GM21737 (cell line): ENCODE measurements around the gene MRFAP1.
"Not testable (repeated sequence)": the region's sequence is repeated elsewhere in the genome, so short reads cannot be mapped to it uniquely, and the experiment has no call there.

ENCODE experiments used
- ATAC-seq: cut with Tn5 transposase; IDR thresholded peaks from one replicate; pipeline ENCODE4 v1.9.1; 2021; ENCODE audit warnings: mild to moderate bottlenecking, moderate library complexity; ENCODE audit not compliant: unreplicated experiment

Gene MRFAP1

DNA sequence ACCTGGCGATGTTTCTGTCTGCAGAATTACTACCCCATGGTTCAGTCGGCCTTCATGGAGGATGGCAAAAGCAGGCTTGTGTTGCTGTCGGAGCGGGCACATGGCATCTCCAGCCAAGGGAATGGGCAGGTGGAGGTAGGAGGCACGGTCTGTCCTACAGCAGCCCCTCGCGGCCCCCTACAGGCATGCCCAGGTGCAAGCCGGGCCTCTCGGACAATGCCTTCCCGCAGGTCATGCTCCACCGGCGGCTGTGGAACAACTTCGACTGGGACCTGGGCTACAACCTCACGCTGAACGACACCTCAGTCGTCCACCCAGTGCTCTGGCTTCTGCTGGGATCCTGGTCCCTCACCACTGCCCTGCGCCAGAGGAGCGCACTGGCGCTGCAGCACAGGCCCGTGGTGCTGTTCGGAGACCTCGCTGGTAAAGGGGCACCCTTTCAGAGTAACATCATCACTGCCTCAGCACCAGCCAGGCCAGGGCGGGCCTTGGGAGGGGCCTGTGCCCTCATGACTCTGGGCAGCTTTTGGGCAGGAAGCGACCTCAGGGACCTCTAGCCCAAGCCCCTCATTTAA, 29.5 kb upstream of the MRFAP1 start:
- no peak for ATAC-seq

DNA sequence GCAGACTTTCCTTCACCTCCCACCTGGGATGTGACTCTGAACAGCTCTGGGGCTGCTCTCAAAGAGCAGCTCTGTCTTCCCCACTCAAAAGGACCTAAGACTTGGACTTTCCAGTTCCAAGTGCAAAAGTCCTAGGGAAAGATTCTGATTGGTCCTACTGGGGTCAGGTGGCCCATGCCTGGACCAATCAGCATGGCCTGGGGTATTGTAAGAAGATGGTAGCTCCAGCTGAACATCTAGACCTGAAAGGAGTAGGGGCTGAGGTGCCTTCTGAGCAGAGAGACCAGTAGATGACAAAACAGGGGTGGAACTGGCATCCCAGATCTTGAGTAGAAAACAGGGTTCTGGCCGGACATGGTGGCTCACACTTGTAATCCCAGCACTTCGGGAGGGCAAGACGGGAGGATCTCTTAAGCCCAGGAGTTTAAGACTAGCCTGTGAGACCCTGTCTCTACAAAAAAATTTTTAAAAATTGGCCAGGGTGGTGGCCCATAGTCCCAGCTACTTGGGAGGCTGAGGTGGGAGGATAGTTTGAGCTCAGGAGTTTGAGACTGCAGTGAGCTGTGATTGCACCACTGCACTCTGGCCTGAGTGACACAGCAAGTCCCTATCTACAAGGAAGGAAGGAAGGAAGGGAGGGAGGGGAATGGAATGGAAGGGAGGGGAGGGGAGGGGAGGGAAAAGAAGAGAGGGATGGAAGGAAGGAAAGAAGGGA, 27.4 kb upstream of the MRFAP1 start:
- ATAC-seq, result no peak

DNA sequence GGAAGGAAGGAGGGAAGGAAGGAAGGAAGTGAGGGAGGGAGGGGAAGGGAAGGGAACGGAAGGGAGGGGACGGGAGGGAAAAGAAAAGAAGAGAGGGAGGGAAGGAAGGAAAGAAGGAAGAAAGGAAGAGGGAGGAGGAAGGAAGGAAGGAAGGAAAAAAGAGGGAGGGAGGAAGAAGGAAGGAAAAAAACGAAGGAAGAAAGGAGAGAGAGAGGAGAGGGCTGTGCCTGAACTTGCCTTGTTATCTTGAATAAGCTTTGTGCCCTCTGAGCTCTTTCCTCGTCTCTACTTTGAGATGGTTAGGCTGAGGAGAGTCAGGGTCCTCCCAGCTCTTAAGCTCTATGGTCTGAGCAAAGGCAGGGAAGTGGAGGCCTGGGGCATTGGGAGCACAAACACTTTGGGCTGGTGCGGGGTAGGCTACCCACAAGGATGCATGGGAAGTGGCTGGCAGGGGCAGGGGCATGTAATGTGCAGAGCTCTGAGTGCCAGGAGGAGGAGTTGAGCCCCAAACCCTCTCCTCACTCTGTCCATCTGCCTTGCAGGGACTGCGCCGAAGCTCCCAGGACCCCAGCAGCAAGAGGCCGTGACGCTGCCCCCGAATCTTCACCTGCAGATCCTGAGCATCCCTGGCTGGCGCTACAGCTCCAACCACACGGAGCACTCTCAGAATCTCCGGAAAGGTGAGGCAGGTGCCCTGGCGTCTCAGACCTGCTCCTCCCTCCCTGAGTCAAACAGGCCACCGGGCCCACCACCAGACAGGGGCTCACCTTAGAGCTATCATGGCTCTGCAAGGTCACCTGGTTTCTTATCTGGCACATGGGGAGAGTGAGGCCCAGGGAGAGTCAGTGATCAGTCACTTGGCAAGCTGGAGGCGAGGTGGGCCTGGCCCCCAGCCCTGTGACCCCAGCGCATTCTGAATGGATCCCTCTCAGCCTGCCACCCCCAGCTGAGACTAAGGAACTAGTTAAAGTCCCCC, 26.5 kb upstream of the MRFAP1 start:
- no peak for ATAC-seq

DNA sequence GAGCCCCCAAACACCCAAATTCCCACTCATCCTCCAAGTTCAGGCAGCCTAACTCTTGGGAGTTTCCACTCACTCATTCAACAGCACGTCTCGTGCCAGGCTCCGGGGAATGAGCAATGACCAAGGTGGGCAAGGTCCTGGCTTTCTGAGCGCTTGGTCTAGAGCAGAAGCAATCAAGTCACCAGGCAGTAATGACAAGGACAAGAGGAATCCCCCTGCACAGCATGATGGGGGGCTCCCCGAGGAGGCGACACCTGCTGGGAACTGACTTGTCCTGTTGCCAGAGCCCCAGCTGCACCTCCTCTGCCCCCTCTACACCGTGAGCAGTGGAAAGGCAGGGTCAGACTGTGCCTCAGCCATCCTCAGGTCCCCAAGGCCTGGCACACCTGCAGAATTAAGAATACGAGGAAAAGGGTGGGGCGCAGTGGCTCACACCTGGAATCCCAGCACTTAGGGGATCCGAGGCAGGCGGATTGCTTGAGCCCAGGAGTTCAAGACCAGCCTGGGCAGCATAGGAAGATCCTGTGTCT, 25.7 kb upstream of the MRFAP1 start:
- no peak for ATAC-seq

DNA sequence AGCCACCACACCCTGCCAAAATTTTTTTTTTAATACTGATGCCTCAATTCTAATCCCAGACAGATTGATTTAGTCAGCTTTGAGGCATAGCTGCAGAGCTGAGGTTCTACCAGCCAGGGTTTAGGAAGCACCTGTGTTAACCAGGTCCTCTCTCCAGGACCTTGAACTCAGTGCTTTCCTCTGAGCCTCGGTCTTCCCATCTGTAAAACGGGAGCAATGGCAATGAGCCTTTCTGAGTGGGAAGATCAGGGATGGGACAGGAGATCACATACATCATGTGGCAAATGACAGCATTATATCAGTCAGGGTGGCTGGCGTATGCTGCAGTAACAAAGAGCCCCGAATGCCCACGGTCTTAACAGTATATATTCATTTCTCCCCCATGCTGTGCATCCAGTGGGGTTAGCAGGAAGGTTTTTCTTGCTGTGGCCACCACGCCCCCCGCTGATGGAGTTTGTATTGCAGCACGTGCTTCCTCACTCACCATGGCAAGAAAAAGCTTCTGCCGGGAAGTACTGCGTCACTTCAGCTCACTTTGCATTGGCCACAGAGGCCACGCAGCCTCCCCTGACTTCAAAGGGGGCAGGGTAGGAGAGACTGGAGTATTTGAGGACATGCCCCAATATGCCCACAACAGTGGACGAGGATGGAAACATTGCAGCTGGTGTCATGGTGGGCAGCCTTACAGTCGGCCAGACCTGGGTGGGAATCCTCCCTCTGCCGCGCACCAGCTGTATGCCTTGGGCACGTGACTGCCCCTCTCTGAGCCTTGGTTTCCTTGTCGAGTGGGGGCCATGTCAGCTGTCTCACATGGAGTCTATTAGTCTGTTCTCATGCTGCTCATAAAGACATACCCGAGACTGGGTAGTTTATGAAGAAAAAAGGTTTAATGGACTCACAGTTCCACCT, 24.1 kb upstream of the MRFAP1 start:
- ATAC-seq, result no peak

DNA sequence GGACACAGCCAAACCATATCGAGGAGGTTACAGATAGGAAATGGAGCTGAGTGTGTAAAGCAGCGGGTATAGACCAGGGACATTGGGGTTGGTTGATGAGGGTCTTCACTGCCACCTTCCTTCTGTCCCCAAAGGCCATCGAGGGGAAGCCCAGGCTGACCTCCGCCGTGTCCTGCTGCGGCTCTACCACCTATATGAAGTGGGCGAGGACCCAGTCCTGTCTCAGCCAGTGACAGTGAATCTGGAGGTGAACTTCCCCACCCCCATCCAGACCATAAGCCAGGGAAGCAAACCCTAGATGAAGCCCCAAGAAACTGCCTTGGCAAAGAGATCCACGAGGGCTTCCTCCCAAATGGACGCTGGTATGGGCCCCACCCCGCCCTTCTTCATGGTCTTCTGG, 23.2 kb upstream of the MRFAP1 start:
- ATAC-seq, result no peak

DNA sequence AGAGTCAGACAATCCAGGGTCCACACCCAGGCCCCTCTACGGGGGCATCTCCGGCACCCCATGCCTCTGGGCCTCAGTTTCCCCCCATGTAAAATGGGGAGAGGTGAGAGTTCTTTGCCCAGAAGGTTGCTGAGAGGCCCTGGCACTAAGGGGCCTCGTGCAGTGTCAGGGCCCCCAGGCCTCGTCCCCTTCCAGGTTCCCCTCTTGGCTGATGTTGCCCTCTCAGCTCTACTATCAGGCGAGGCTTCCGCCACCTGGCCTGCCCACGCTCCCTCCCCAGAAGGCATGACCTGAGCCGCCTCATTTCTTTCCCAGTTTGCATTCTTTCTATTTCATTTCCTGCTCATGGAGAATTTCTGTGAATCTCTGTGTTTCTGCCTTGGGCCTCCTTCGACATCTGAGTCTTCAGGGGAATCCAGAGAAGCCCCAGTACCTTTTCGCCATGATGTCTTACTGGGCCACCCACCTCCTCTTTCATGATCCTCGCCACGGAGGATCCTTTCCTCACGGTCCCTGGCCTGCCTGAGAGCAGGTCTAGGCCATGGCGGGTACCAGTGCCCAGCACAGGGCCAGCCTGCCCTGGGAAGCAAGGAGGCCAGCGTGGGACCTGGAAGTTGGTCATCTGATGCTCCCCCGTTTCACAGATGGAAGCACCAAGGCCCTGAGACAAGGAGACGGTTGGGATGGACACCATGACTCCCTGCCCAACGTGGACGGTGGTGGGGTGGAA, 21.9 kb upstream of the MRFAP1 start:
- ATAC-seq, result no peak

DNA sequence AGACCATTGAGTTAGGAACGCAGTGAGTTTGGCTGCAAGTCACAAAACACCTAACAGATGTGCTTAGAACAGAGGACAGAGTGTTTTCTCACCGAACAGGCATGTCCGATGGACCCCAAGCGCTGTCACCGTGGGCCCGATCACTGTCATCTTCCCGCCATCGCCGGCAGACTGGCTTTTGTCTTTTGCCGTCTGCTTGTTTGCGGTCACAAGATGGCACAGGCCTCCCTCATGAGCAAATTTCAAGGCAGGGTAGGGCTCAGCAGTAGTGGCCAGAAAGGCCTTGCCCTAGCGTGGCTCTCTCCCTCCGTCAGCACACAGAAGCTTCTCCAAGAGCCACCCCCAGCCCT, 21.4 kb upstream of the MRFAP1 start:
- ATAC-seq, result no peak

DNA sequence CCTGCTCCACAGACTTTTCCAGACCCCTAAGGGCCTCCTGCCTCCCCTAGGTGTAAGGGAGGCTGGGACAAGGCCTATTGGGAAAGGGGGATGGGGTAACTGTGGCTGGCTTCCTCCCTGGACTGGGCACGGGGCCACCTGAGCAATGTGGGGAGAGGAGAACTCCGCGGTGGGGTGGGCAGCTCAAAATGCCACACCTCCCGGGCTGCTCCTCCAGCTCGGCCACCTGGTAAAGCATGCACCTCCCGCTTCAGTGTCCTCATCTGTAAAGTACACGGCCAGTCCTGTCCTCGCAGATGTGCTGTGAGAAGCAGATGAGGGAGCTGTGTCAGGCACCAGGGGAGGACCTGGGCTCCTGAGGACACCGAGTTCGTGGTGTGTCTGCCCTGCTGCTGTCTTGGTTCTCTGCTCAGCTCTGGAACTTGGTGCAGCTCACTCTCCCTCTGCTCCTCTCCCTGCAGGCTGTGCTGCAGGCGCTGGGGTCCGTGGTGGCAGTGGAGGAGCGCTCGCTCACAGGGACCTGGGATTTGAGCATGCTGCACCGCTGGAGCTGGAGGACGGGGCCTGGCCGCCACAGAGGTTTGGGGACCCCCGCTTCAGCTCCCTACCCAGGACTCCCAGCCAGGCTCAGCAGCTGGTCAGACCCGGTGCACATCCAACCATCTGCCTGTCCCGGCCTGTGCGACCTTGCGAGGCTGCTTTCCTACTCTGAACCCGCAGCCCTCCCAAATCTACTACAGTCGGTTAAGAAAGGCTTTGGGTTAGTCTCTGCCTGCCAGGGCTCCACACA, 20.8 kb upstream of the MRFAP1 start:
- ATAC-seq, result no peak

DNA sequence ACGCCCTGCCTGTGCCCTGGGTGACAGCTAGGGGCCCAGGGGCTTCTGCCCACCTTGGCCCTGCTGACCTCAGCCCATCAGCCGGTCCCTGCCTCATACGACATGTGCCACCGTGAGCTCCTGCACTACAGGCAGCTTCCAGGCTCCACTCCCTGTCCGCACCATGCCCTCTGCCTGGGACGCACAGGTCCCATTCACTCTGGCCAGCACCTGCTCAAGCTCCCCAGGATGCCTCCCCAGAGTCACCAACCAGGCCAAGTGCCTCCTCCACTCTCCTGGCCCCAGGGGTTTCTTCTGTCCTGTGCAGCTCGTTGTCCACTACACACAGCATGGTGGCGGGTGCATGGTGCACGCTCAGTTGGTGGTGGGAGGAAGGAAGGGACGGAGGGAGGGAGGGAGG, 20.2 kb upstream of the MRFAP1 start:
- no peak for ATAC-seq

DNA sequence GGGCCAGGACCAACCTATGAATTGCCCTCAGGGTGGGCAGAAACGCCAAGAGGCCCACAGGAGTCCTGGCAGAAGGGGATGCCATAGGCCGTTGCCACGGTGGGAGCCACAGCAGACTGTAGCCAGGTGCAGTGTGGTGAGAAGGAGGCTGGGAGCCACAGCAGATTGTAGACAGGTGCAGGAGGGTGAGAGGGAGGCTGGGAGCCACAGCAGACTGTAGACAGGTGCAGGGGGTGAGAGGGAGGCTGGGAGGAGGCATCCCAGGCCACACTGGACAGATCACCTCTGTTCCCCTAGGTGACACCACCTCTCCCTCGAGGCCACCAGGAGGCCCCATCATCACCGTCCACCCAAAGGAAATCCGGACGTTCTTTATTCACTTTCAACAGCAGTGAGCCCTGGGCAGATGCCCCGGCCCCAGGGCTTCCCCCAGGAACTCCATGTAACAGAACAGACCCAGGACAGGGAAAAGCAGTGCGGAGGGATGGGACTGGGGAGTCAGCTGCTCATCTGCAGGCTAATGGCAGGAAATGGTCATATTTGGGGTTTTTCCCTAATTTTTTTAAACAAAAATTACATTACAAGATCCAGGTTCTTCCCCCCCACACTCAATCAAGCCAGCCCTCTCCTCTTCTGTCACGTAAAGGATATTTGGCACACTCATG, 19.5 kb upstream of the MRFAP1 start:
- ATAC-seq, result no peak

DNA sequence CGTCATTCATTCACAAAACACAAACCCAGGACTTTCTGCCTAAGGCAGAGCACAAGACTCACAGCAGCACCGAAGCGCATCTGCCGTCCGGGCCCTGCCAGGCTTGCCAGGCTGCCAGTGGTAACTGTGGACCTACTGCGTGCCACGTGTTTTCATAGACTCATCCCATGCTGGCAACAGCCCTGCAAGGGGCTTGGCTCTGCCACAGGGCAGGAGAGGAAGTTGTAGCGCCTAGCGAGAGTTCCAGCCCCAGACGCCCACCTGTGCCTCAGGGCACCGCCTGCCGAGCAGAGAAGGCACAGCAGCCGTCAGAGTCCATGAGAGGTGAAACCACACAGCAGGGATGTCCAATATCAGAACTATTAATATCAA, 18.9 kb upstream of the MRFAP1 start:
- ATAC-seq, result no peak

DNA sequence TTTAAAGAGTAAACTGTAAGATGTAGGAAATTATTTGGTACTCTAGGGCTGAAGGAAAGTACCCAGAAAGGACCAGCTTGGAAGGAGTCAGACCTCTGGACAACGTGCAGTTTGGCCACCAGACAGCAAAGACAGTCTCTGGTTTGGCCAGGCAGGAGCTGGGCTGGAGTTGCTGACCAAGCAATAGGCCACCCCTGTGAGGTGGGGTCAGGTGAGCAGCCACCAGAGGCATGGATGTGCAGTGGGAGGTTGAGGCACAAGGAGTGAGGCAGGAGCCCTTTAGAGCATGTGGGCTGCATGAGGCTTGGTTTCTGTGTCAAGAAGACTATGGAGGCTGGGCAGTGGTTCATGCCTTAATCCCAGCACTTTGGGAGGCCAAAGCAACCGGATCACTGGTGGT, 17.7 kb upstream of the MRFAP1 start:
- no peak for ATAC-seq

DNA sequence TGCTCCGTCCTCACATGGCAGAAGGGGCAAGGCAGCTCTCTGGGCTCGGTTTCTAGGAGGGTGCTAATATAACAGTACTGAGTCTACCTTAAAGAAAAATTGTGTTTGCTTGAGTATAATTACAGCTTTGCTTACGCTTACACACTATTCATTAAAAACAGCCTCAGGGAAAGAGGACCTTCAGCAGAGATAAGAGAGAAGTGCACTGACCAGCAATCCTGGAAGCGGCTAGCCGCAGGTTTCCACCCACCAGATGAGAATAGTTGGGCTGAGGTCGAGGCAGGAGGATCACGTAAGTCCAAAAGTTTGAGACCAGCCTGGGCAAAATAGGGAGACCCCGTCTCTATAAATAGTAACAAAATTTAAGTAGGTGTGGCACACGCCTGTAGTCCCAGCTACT, 15.2 kb upstream of the MRFAP1 start:
- no peak for ATAC-seq

DNA sequence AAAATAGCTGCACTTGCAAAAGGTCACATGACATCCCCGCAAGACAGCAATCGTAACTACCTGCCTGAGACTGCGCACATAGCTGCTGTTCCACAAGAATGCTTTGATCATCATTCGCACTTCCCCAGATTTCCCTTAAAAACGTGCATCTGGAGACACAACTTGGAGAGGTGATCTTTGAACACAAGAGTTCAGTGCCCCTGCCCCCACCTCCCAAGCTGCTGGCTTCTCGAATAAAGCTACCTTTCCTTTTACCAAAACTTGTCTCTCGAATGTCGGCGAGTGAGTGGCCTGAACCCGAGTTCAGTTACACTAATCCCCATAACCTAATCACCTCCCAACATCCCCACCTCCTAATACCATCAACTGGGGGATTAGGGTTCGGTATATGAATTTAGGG, 14.4 kb upstream of the MRFAP1 start:
- no peak for ATAC-seq

DNA sequence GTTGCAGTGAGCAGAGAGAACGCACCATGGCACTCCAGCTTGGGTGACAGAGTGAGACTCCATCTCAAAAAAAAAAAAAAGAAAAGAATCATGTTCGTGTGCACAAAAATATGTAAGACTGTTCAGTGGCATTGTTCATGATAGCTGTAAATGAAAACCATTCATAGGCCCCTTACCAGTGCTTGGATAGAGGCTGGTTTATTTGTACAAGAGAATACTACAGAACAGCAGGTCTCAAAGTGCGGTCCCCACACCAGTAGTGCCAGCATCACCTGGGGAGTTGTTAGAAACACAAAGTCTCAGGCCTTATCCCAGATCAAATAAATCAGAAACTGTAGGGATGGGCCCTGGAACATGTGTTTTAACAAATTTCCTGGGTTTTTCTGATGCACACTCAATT, 12.7 kb upstream of the MRFAP1 start:
- ATAC-seq, result no peak

DNA sequence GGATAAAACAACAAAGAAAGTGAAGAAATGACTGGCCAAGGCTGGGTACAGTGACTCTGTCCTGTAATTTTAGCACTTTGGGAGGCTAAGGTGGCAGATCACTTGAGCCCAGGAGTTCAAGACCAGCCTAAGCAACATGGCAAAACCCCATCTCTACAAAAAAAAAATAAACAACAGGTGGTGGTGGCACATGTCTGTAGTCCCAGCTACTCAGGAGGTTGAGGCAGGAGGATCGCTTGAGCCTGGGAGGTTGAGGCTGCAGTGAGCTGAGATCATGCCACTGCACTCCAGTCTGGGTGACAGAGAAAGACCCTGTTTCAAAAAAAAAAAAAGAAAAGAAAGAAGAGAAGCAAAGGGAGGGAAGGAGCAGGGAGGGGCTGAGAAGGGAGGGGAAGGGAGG, 12.0 kb upstream of the MRFAP1 start:
- ATAC-seq, result not testable (repeated sequence)

DNA sequence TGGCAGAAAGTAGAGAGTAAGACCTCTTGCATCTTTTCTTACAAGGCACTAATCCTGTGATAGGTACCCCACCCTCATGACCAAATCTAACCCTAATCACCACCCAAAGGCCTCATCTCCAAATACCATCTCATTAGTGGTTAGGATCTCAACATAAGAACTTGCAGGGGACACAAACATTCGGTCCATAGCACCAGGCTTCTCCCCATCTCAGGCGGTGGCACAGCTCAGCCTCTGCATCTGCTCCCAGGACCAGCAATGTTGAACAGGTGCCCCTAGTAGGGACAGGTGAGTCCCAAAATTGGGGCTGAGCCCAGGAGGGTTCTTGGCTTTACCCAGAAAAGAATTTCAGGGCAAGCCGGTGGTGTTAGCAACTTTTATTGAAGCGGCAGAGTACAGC, 8.4 kb upstream of the MRFAP1 start:
- ATAC-seq, result no peak
